Ovary (tissue), 9 donors: ENCODE measurements around the gene VPS8. TPM values are rescaled to one million over a fixed set of nuclear protein-coding genes. Genes with fewer than 3 reads are reported as not detected.

Experiments
- DNase-seq, 5 donors: peaks; one replicate each; pipeline ENCODE4 v3.0.0-alpha.2; 2019 to 2020
- H3K27ac ChIP-seq, 2 donors: fragments of 200-600 bp; one replicate each; pipeline versions ENCODE4 v1.5.1 to v1.8.0; 2019 to 2022
- H3K27me3 ChIP-seq: fragments of 200-600 bp; one replicate; pipeline ENCODE4 v1.8.0; 2022
- H3K36me3 ChIP-seq: fragments of 200-600 bp; sonication (generic); one replicate; pipeline ENCODE4 v1.5.1; 2019
- H3K4me1 ChIP-seq: one replicate; pipeline ENCODE4 v1.8.1; 2013; ENCODE audit warnings: mild to moderate bottlenecking, moderate library complexity; ENCODE audit not compliant: insufficient read depth
- H3K4me3 ChIP-seq: fragments of 200-600 bp; sonication (generic); one replicate; pipeline ENCODE4 v1.5.1; 2017
- H3K9me3 ChIP-seq, 2 donors: fragments of 200-600 bp in 1 of 2; sonication (generic) in 1 of 2; one replicate each; pipeline versions ENCODE4 v1.5.1 to v1.8.1; 2013 to 2019; ENCODE audit warnings: mild to moderate bottlenecking in 1 of 2, moderate library complexity in 1 of 2
- EP300 ChIP-seq: sonication (generic); formaldehyde crosslinking; IDR thresholded peaks from one replicate; pipeline ENCODE4 v1.6.1; 2017; ENCODE audit warnings: antibody characterized with exemption
- POLR2A ChIP-seq: fragments of 450-650 bp; IDR thresholded peaks from one replicate; pipeline ENCODE4 v1.6.1; 2017; ENCODE audit warnings: antibody characterized with exemption, mild to moderate bottlenecking, moderate library complexity
- whole genome bisulfite sequencing, 3 donors: extraction: QIAGEN DNeasy Blood & Tissue Kit in 1 of 3; methylation state at CpG; one replicate each; pipeline versions ENCODE4 v1.1.5 to v1.1.7; 2013 to 2017; 5-methylcytosine and 5-hydroxymethylcytosine counted together
- intact Hi-C, 4 donors: fragments of 100-400 bp; cut with DNase I; formaldehyde crosslinking; loops; one replicate each; pipeline versions ENCODE4 v1.11.0 to v1.15.1; 2022 to 2023
- polyA plus RNA-seq, 2 donors: library from polyadenylated mRNA; stranded (reverse); fragments of 200-250 nt in 1 of 2; fragments of 350-450 nt in 1 of 2; fragmentation: Illumina TruSeq in 1 of 2; extraction: RNeasy Lipid Tissue Mini Kit (QIAGEN cat#74804) in 1 of 2; gene quantifications; one replicate each; pipeline ENCODE4 v1.2.3, GENCODE V29; 2013 to 2014
- total RNA-seq, 7 donors: library from RNA; depleted of rRNA in 2 of 7; stranded (reverse); fragments of >200 nt in 2 of 7; fragmentation: NEBNext Ultra II Directional in 3 of 7; extraction: Animal tissue kit (Norgen Biotek cat#: 25700) in 3 of 7; gene quantifications; one replicate each; pipeline versions ENCODE4 v1.1.0 to v1.2.4, GENCODE V29; 2016 to 2023
- TF ChIP-seq, protein P1 (sequence below), 3 donors: fragments of 450-650 bp in 2 of 3; fragments of 200-600 bp in 1 of 3; IDR thresholded peaks; one replicate each; pipeline versions ENCODE4 v1.5.1 to v1.8.0; 2016 to 2022; ENCODE audit warnings: antibody characterized with exemption in 3 of 3, mild to moderate bottlenecking in 1 of 3
- donor health status: DM: no; HTN: no; CAD: no; lungs with moderate emphysema.
- donor health status: DM: no; HTN: no; CAD: no.
- donor health status: Bipolar disorder and iron deficiency.
- donor health status: DM: yes; HTN: yes; CAD: no.
- donor health status: DM: no; HTN: no; CAD: no.
- donor health status: DM: yes; HTN: yes; CAD: no.

Gene VPS8
- total and polyA plus RNA-seq, 9 donors: 15.0 to 58.8 (median 42.7) TPM

GRCh38 chr3:185024966-185025365 is 213.0 kb downstream of the VPS8 start:
- DNase-seq: no peak
- Histone ChIP-seq H3K27ac (no peak overlapping the region), H3K36me3 (no peaks in the 10 kb centered on the region), H3K9me3 (no peaks in the 10 kb centered on the region), H3K4me3 (no peak overlapping the region), H3K27me3 (no peaks in the 10 kb centered on the region), H3K4me1 (no peaks in the 10 kb centered on the region)
- 47 to 66% (median 62%) methylated on average over 2 of the region's 2 CpGs for WGBS, 3 donors
- intact Hi-C loops: no loop called here
- TF ChIP-seq EP300 (no peak), POLR2A (no peak)
- TF ChIP-seq, protein P1, sequence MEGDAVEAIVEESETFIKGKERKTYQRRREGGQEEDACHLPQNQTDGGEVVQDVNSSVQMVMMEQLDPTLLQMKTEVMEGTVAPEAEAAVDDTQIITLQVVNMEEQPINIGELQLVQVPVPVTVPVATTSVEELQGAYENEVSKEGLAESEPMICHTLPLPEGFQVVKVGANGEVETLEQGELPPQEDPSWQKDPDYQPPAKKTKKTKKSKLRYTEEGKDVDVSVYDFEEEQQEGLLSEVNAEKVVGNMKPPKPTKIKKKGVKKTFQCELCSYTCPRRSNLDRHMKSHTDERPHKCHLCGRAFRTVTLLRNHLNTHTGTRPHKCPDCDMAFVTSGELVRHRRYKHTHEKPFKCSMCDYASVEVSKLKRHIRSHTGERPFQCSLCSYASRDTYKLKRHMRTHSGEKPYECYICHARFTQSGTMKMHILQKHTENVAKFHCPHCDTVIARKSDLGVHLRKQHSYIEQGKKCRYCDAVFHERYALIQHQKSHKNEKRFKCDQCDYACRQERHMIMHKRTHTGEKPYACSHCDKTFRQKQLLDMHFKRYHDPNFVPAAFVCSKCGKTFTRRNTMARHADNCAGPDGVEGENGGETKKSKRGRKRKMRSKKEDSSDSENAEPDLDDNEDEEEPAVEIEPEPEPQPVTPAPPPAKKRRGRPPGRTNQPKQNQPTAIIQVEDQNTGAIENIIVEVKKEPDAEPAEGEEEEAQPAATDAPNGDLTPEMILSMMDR (IDR thresholded peaks at IDR 0.05): no peak

GRCh38 chr3:185028121-185028520 is 216.2 kb downstream of the VPS8 start:
- no peaks in the 10 kb centered on the region for H3K36me3 ChIP-seq
- 90 to 93% (median 92%) methylated on average over 3 of the region's 3 CpGs for WGBS, 3 donors
- DNase-seq: no peak
- H3K4me3 ChIP-seq: no peak overlapping the region
- no peaks in the 10 kb centered on the region for H3K27me3 ChIP-seq
- no peak for TF ChIP-seq EP300
- TF ChIP-seq, protein P1 (IDR thresholded peaks at IDR 0.05): no peak
- no peak for TF ChIP-seq POLR2A
- no peaks in the 10 kb centered on the region for H3K9me3 ChIP-seq
- intact Hi-C loops: no loop called here
- no peak overlapping the region for H3K27ac ChIP-seq
- H3K4me1 ChIP-seq: no peaks in the 10 kb centered on the region

DNA sequence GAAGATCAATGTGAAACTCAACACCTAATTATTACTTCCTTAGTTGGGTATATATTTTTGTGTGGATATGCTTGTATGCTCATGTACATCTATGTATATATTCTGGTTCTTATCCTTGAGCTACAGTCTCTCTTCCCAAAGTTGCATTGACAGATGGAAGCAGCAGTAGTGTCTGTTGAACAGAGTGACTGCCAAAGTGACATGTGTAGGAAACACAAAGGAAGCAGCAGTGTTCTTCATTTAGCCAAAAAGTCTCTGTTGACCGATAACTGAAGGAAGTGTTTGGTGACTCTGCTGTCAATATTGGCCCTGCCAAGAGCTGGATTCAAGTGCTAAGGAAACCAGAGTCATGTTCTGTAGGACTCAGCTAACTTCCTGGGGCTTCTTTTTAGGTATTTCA is 217.1 kb downstream of the VPS8 start:
- H3K27me3 ChIP-seq: no peaks in the 10 kb centered on the region
- H3K4me1 ChIP-seq: no peaks in the 10 kb centered on the region
- no peak for DNase-seq
- TF ChIP-seq POLR2A: no peak
- TF ChIP-seq, protein P1 (IDR thresholded peaks at IDR 0.05): no peak
- no peak for TF ChIP-seq EP300
- WGBS, 3 donors: 87 to 95% (median 91%) methylated on average over 1 of the region's 1 CpG
- intact Hi-C loops: no loop called here
- H3K27ac ChIP-seq: no peak overlapping the region
- H3K9me3 ChIP-seq: no peaks in the 10 kb centered on the region
- no peaks in the 10 kb centered on the region for H3K36me3 ChIP-seq
- no peak overlapping the region for H3K4me3 ChIP-seq

DNA sequence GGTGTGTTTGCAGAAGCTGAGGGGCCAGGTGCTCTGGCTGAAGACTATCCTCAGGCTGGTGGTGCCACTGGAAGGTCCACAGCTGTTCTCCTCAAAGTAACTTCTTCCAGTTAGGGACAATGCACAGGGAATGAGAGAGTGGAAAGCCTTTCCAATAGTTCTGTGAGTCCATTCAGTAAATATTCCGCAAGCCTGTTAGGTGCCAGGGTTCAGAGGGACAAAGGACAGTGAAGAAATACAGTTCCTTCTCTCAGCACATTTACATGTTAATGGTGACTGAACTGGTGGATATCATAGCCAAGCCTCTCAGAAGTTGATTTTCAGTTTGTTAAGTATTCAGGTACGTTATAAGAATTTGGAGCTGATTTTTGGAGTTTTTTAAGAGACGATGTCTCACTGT is 218.4 kb downstream of the VPS8 start:
- TF ChIP-seq POLR2A (no peak), EP300 (no peak)
- TF ChIP-seq, protein P1 (IDR thresholded peaks at IDR 0.05): no peak
- Histone ChIP-seq H3K9me3 (no peaks in the 10 kb centered on the region), H3K36me3 (no peaks in the 10 kb centered on the region), H3K4me1 (no peaks in the 10 kb centered on the region), H3K27me3 (no peaks in the 10 kb centered on the region), H3K4me3 (no peak overlapping the region), H3K27ac (no peak overlapping the region)
- no peak for DNase-seq
- intact Hi-C loops: no loop called here
- 94 to 98% (median 96%) methylated on average over 3 of the region's 3 CpGs for WGBS, 3 donors

DNA sequence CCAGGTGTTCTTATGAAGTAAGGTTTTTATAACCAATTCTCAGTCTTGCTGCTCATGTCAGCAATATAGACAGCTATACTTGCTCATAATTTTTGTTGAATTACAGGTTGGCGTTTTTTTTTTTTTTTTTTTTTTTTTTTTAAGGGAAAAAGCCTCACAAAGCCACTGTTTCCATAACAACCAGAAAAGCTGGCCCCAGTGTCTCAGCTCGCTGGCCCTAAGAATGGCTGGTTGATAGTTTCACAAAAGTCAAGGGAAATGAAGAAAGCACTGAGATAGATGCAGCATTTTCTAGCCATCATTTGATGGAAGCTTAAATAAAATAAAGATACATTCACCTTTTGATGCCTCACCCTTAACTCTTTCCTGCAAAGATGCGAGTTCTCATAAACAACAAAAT is 219.0 kb downstream of the VPS8 start:
- intact Hi-C loops: no loop called here
- WGBS, 3 donors: 92 to 96% (median 93%) methylated on average over 3 of the region's 3 CpGs
- Histone ChIP-seq H3K36me3 (no peaks in the 10 kb centered on the region), H3K27me3 (no peaks in the 10 kb centered on the region), H3K9me3 (no peaks in the 10 kb centered on the region), H3K4me3 (no peak overlapping the region), H3K27ac (no peak overlapping the region), H3K4me1 (no peaks in the 10 kb centered on the region)
- DNase-seq: no peak
- TF ChIP-seq POLR2A: no peak
- TF ChIP-seq EP300: no peak
